Type B pancreatic cell (in vitro differentiated cells): ENCODE results near the gene RFPL3. TPM values are rescaled to one million over a fixed set of nuclear protein-coding genes. Genes with fewer than 3 reads are reported as not detected.

Experiments used
- DNase-seq: peaks from one replicate; pipeline ENCODE4 v3.0.0; 2021; ENCODE audit warnings: mixed read lengths; ENCODE audit not compliant: unreplicated experiment; ENCODE audit errors: extremely low spot score
- H3K27ac Mint-ChIP-seq: 2 replicates; pipeline ENCODE4 v1.8.0; 2021; ENCODE audit warnings: mild to moderate bottlenecking, mixed read lengths
- H3K27me3 Mint-ChIP-seq: 2 replicates; pipeline ENCODE4 v1.8.0; 2021; ENCODE audit warnings: mixed read lengths
- H3K36me3 Mint-ChIP-seq: 2 replicates; pipeline ENCODE4 v1.8.0; 2021; ENCODE audit warnings: mixed read lengths
- H3K4me1 Mint-ChIP-seq: one replicate; pipeline ENCODE4 v1.8.0; 2021; ENCODE audit warnings: mixed read lengths; ENCODE audit not compliant: unreplicated experiment
- H3K4me3 Mint-ChIP-seq: 2 replicates; pipeline ENCODE4 v1.8.0; 2021; ENCODE audit warnings: mild to moderate bottlenecking, mixed read lengths
- H3K9me3 Mint-ChIP-seq: 2 replicates; pipeline ENCODE4 v1.8.0; 2021; ENCODE audit warnings: mixed read lengths
- CTCF ChIP-seq: fragments of 200-600 bp; sonication (generic); conservative IDR thresholded peaks from 2 replicates; pipeline ENCODE4 v1.5.0; 2021; ENCODE audit warnings: antibody characterized with exemption, mild to moderate bottlenecking
- total RNA-seq: library from RNA; stranded (reverse); gene quantifications from 2 replicates; pipeline ENCODE4 v1.2.1, GENCODE V29; 2021; ENCODE audit warnings: low replicate concordance

RFPL3 gene
- total RNA-seq, 1 donor from 2014 or later, result 0.24 TPM

- Mint-ChIP-seq H3K27ac (no peak overlapping the region), H3K36me3 (peaks cover 27% of the 10 kb centered on the region), H3K4me1 (no peaks in the 10 kb centered on the region), H3K9me3 (no peaks in the 10 kb centered on the region), H3K4me3 (no peak overlapping the region), H3K27me3 (no peaks in the 10 kb centered on the region)
- no peak for DNase-seq
- no peak for TF ChIP-seq CTCF
These were observed 28.0 kb downstream of the RFPL3 start for GRCh38 chr22:32385681-32386080.

- peaks cover 44% of the 10 kb centered on the region for H3K36me3 Mint-ChIP-seq
- no peak overlapping the region for H3K4me3 Mint-ChIP-seq
- H3K27ac Mint-ChIP-seq, result no peak overlapping the region
- no peaks in the 10 kb centered on the region for H3K4me1 Mint-ChIP-seq
- no peak for DNase-seq
- TF ChIP-seq CTCF, result peak; percentile 67
- no peaks in the 10 kb centered on the region for H3K9me3 Mint-ChIP-seq
- no peaks in the 10 kb centered on the region for H3K27me3 Mint-ChIP-seq
These were observed 32.0 kb downstream of the RFPL3 start for GRCh38 chr22:32389685-32390084.

DNA sequence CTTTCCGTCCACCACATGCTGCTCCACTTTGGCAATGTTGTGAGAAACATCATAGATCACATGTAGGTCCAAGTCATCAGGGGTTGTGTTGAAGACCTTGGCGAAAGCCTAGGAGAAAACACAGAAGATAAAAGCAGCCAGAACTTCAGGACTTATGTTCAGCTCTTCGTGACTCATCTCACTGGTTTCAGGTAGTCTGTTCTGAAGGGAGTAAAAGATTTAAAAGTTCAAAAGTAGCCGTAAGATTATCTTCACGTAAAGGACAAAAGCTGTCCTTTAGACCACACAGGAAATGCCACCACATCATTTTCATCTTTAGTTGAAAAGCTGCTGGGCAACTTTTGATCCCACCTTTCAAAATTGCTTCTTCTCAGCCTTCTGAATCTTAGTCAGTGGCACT is 37.4 kb downstream of the RFPL3 start:
- Mint-ChIP-seq H3K4me1 (no peaks in the 10 kb centered on the region), H3K36me3 (peaks cover 36% of the 10 kb centered on the region), H3K4me3 (no peak overlapping the region), H3K27me3 (no peaks in the 10 kb centered on the region), H3K9me3 (no peaks in the 10 kb centered on the region), H3K27ac (no peak overlapping the region)
- DNase-seq, result no peak
- TF ChIP-seq CTCF, result no peak

- Mint-ChIP-seq H3K27me3 (no peaks in the 10 kb centered on the region), H3K36me3 (peaks cover 36% of the 10 kb centered on the region), H3K27ac (no peak overlapping the region), H3K4me1 (no peaks in the 10 kb centered on the region), H3K4me3 (no peak overlapping the region), H3K9me3 (no peaks in the 10 kb centered on the region)
- no peak for TF ChIP-seq CTCF
- DNase-seq, result no peak
These were observed 38.6 kb downstream of the RFPL3 start for GRCh38 chr22:32396255-32396654.

DNA sequence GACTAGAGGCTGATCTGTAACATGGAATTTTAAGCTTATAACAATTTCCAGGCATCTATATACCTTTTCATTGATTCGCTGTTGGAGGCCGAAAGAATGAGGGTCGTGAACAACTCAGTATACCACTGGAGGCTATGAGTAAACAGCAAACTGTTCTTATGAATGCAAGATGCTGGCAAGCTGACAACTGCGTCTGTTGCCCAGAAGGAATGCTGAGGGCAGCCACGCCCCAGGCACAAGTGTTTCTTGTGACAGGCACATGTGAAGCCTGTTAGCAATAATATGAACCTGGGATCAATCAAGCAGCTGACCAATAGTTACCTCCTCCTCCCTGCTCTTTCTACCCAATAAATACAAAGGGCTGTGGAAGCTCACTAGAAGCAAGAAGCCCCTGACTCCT is 39.1 kb downstream of the RFPL3 start:
- no peak overlapping the region for H3K27ac Mint-ChIP-seq
- peaks cover 37% of the 10 kb centered on the region for H3K36me3 Mint-ChIP-seq
- H3K4me1 Mint-ChIP-seq, result no peaks in the 10 kb centered on the region
- H3K9me3 Mint-ChIP-seq, result no peaks in the 10 kb centered on the region
- H3K4me3 Mint-ChIP-seq, result no peak overlapping the region
- TF ChIP-seq CTCF, result no peak
- no peaks in the 10 kb centered on the region for H3K27me3 Mint-ChIP-seq
- no peak for DNase-seq

DNA sequence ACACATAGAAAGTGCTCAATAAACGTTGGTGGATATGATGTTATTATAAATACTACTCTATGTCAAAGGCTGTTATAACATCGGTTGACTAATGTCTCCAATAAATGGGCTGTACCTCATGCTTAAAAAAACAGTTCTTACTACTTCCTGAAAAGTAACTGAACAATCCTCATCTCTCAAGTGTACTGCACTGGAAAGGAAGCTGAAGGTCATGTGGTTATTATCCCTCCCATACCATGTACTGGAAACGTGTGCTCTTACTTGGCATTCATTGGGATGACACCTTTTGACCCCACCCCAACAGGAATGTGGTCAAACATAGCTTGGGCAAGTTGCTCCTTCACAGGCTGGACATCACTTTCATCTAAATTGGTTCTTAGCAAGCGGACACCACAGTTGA is 43.8 kb downstream of the RFPL3 start:
- no peak for DNase-seq
- Mint-ChIP-seq H3K9me3 (no peaks in the 10 kb centered on the region), H3K36me3 (peaks cover 12% of the 10 kb centered on the region), H3K27ac (no peak overlapping the region), H3K27me3 (no peaks in the 10 kb centered on the region), H3K4me1 (no peaks in the 10 kb centered on the region), H3K4me3 (no peak overlapping the region)
- no peak for TF ChIP-seq CTCF
